GM19397 (cell line): ENCODE data around the gene LGI4.
"Not testable (repeated sequence)": the region's sequence is repeated elsewhere in the genome, so short reads cannot be mapped to it uniquely, and the experiment has no call there.

Experiments used
- ATAC-seq: cut with Tn5 transposase; IDR thresholded peaks from one replicate; pipeline ENCODE4 v1.9.1; 2021; ENCODE audit warnings: mild to moderate bottlenecking, moderate library complexity; ENCODE audit not compliant: unreplicated experiment

LGI4 gene

GRCh38 chr19:35161434-35161743 lies 26.5 kb upstream of the LGI4 start:
- no peak for ATAC-seq

- no peak for ATAC-seq
Observed at GRCh38 chr19:35160629-35161433, 26.0 kb upstream of the LGI4 start.

- ATAC-seq: no peak
Observed at GRCh38 chr19:35159606-35160005, 24.7 kb upstream of the LGI4 start.

- no peak for ATAC-seq
Observed at GRCh38 chr19:35157431-35157830, 22.6 kb upstream of the LGI4 start.

GRCh38 chr19:35156673-35157014 lies 21.8 kb upstream of the LGI4 start:
- ATAC-seq: no peak

- ATAC-seq: no peak
Observed at GRCh38 chr19:35155981-35156672, 21.3 kb upstream of the LGI4 start.

GRCh38 chr19:35155441-35155840 lies 20.6 kb upstream of the LGI4 start:
- peak; percentile 39 for ATAC-seq

- peak; percentile 37 for ATAC-seq
Observed at GRCh38 chr19:35154525-35155406, 19.9 kb upstream of the LGI4 start, which contains the start of gene FXYD5. Gene FXYD5 (plus strand): TSS chr19:35154735. CDS start chr19:35155551, 816 bp downstream.

GRCh38 chr19:35153701-35154524 lies 19.1 kb upstream of the LGI4 start:
- ATAC-seq: no peak

- not testable (repeated sequence) for ATAC-seq
Observed at GRCh38 chr19:35153129-35153522, 18.3 kb upstream of the LGI4 start.

- no peak for ATAC-seq
Observed at GRCh38 chr19:35151273-35152065, 16.6 kb upstream of the LGI4 start.

GRCh38 chr19:35150445-35150844 lies 15.6 kb upstream of the LGI4 start:
- ATAC-seq: no peak

- ATAC-seq: no peak
Observed at GRCh38 chr19:35149463-35149862, 14.6 kb upstream of the LGI4 start.

GRCh38 chr19:35146746-35147459 lies 12.0 kb upstream of the LGI4 start:
- no peak for ATAC-seq

- ATAC-seq: no peak
Observed at GRCh38 chr19:35144600-35145436, 10.0 kb upstream of the LGI4 start.

GRCh38 chr19:35144259-35144599 lies 9.4 kb upstream of the LGI4 start:
- ATAC-seq: no peak

- no peak for ATAC-seq
Observed at GRCh38 chr19:35143818-35144217, 9.0 kb upstream of the LGI4 start.

- no peak for ATAC-seq
Observed at GRCh38 chr19:35143231-35143715, 8.4 kb upstream of the LGI4 start, which contains the start of gene FXYD7. Gene FXYD7 (plus strand): TSS chr19:35143255. CDS start chr19:35143334, 79 bp downstream.
